Right kidney (tissue), 1 donor: Measurements from ENCODE around the gene ARPC1A.
"Not testable (repeated sequence)": the region's sequence is repeated elsewhere in the genome, so short reads cannot be mapped to it uniquely, and the experiment has no call there.

ENCODE experiments used
- DNase-seq: peaks from one replicate; pipeline ENCODE4 v3.0.0-alpha.2; 2016

ARPC1A gene

DNA sequence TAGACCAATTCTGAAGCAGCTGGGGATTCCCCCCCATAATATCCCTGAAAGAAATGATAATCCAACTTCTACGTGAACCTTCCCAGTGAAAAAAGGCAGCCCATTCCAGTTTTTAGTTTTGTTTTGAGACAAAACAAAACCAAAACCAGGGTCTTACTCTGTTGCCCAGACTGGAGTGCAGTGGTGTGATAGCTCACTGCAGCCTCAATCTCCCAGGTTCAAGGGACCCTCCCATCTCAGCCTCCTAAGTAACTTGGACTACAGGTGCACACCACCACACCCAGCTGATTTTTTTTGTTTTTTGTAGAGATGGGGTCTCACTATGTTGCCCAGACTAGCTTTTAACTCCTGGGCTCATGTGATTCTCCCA, 12.5 kb upstream of the ARPC1A start:
- no peak for DNase-seq

DNA sequence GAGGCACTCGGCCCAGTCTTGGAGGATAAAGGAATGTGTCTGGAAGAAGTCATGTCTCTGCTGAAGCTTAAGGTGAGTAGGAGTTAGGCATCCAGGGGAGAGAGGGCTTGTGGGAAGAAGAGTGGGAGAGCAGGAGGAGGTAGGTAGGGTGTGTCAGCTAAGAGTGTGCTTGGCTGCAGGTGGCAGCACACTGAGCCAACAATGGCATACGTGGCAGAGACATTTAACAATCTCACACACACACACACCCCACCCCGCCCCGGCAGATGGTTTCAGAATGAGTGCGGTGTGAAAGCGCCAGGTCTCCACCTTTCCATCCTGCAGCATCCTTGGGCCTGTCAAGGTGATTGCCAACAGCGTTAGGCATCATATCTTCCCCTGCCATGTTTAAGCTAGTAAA, 11.2 kb upstream of the ARPC1A start:
- no peak for DNase-seq

DNA sequence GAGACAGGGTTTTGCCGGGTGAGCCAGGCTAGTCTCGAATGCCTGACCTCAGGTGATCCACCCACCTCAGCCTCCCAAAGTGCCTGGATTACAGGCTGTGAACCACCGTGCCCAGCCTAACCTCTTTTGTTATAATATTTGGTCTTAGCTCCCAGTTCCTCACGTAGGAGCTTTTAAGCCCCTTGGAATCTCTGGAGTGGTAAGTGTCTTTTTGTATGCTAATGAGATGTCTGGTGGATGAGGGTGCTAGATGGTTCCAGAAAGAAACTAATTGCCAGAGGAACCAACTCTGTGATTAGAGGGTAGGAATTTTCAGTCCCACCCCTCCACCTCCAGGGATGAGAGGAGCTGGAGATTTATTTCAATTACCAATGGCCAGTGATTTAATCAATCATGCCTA, 5.3 kb upstream of the ARPC1A start:
- no peak for DNase-seq

DNA sequence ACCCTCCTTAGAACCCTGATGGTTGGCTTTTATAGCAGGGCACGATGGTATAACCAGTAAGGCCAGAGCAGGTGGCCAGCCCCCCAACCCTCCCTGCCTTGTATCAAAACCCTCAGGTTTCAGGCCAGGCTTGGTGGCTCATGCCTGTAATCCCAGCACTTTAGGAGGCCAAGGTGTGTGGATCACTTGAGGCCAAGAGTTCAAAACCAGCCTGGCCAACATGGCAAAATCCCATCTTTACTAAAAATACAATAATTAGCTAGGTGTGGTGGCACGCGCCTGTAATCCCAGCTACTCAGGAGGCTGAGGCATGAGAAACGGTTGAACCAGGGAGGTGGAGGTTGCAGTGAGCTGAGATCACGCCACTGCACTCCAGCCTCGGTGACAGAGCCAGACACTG, 3.0 kb upstream of the ARPC1A start:
- DNase-seq, result not testable (repeated sequence)

DNA sequence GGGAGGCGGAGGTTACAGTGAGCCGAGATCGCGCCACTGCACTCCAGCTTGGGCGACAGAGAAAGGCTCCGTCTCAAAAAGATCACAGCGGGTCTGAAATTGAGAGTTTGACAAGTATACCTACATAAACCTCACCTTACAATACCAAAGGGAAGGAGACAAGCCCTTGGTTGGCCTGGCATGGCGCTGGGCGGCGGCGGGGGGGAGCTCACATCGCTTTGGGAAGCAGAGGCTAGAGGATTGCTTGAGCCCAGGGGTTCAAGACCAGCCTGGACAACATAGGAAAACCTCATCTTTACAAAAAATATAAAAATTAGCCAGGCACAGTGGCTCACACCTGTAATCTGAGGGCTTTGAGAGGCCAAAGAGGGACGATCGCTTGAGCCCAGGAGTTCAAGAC, 1.1 kb upstream of the ARPC1A start:
- no peak for DNase-seq

DNA sequence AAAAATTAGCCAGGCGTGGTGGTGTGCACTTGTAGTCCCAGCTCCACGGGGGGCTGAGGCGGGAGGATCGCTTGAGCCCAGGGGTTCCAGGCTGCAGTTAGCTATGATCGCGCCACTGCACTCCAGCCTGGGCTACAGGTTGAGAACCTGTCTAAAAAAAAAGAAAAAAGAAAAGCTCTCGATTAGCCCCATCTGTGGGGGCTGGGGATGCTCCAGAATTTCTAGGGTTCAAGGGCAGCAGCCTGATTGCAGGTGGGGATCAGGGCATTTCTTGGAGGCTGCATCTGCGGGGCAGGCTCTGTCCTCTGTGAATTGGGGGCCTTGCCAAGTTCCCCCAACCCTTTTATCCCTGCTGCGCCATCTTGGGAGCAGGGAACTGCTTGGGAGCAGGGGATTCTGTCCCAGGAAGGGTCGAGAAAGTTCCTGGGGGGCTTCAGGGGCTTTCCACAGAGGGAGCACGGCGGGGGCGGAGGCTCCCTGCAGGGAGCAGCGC, 651 bp upstream of the ARPC1A start:
- no peak for DNase-seq

DNA sequence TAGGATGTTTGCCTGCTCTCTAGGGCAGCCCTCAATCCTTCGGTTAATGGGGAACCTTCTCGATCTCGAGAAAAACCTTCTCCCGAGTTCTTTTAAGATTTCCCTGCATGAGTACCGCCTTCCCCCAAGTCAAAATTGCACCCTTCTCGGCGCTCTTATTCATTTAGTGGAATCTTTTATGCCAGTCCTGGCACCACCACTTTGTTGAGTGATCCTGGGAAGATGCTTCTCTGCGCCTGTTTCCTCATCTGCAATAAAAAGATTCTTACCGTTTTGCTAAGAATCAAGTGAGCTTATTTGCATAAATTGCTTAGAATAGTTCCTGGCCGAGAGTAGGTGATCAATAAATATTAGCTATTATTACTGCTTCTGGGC, 697 bp downstream of the ARPC1A start:
- DNase-seq, result no peak

DNA sequence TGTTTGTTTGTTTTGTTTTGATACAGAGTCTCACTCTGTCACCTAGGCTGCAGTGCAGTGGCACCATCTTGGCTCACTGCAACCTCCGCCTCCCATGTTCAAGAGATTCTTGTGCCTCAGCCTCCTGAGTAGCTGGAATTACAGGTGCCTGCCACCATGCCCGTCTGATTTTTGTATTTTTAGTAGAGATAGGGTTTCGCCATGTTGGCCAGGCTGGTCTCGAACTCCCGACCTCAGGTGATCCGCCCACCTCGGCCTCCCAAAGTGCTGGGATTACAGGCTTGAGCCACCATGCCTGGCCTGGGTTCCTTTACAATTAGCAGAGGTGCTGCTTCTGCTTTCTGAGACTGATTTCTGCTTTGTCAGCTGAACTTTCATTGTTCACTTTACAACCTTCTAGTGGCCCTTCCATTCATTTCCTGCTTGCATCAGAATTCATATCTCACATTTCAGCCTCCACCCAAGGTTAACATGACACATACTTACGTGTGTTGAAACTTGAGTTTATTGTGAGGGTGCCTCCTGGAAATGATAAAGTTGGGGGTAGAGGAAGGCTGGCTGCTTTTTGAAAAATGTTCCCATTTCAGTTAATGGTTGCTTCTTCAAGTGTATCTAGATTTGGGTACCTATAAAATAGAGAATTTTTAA, 4.7 kb downstream of the ARPC1A start:
- not testable (repeated sequence) for DNase-seq

DNA sequence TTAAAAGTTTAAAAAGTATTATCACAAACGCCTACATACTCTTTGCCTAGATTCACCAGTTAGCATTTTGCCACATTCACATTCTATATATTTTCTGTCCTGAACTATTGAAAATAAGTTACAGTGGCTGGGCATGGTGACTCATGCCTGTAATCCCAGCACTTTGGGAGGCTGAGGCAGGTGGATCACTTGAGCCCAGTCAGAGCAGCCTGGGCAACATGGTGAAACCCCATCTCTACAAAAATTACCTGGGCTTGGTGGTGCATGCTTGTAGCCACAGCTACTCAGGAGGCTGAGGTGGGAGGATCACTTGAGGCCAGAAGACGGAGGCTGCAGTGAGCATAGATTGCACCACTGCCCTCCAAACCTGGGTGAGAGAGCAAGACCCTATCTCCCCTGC, 5.3 kb downstream of the ARPC1A start:
- no peak for DNase-seq

DNA sequence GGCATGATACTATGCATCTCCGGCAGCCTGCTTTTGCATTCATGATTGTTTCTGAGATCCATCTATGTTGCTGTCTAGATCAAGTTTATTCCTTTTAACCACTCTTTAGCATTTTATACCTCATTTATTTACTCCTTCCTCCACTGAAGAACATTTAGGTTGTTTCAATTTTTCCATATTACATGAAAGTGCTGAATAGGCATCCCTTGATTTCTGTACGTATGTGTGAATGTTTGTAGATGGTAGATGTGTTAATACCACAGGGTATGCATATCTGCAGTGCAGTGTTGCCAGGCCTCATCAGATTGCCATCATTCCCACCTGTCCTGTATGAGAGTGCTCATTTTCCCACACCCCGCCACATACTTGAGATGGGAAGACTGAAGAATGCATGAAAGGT, 13.9 kb downstream of the ARPC1A start:
- no peak for DNase-seq

DNA sequence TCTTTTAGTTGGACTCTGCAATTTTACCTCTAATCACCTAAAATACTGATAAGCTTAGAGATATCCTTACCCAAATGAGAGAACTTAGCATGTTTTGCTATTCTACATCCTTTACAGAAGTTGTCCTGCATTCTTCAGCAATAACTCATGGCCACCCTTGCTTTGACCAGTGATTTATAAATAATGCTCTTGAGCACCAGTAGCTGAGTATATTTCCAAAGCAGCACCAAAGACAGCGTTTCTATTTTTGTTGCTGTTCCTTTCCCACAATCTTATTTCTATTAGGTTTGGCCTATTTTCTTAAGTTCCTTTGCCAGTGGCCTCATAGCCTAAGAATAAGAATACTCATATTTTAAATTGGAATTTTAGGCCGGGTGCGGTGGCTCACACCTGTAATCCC, 15.0 kb downstream of the ARPC1A start:
- DNase-seq, result no peak

DNA sequence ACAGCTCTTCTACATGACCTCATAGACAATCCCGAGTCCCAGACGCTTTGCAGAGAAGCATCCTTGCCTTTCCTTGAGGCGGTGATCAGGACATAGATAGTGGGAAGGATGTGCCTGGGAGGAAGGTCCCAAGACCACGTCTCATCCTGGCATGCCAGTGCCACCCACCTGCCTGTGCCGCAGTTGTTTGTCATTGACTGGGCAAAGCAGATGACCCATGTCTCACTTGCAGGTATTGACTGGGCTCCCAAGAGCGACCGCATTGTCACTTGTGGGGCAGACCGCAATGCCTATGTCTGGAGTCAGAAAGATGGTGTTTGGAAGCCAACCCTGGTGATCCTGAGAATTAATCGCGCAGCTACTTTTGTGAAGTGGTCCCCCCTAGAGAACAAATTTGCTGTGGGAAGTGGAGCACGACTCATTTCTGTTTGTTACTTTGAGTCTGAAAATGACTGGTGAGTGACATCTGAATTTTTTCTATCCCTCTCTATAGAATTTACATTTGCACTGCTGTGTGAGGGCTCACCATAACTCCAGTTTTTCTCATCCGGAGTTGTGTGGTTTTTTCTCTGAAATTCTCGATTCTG, 18.5 kb downstream of the ARPC1A start:
- DNase-seq, result no peak

DNA sequence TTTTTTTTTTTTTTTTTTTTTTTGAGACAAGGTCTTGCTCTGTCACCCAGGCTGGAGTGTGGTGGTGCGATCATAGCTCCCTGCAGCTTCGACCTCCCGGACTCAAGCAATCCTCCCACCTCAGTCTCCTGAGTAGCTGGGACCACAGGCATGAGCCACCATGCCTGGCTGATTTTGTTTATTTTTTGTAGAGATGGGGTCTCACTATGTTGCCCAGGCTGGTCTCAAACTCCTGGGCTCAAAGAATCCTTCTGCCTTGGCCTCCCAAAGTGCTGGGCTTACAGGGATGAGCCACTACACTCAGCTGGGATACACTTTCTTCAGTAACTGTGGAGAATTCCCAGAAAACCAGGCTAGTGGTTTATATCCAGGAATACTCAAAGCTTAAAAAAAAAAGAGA, 24.9 kb downstream of the ARPC1A start:
- DNase-seq, result not testable (repeated sequence)

DNA sequence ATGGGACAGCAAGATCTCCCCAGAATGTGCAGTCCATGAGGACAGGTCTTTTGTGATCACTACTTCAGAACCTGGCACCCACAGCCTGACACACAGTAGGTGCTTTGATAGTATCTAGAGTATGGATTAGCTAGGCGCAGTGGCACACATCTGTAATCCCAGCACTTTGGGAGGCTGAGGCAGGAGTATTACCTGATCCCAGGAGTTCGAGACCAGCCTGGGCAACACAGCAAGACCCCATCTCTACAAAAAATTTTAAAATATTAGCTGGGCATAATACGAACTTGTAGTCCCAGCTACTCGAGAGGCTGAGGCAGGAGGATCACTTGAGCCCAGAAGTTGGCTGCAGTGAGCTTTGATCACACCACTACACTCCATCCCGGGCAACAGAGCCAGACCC, 26.5 kb downstream of the ARPC1A start:
- no peak for DNase-seq

DNA sequence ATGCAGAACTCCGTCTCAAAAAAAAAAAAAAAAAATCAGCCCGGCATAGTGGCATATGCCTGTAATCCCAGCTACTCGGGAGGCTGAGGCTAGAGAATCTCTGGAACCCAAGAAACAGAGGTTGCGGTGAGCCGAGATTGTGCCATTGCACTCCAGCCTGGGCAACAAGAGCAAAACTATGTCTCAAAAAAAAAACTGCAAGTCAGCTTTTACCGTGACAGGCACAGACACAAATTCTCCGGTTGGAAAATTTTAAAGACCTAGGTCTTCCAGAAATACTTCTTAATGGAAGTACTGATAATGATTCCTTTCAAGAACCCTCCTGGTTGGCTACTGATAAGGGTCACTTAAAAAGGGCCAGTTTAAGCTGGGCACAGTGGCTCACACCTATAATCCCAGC, 29.4 kb downstream of the ARPC1A start:
- no peak for DNase-seq

DNA sequence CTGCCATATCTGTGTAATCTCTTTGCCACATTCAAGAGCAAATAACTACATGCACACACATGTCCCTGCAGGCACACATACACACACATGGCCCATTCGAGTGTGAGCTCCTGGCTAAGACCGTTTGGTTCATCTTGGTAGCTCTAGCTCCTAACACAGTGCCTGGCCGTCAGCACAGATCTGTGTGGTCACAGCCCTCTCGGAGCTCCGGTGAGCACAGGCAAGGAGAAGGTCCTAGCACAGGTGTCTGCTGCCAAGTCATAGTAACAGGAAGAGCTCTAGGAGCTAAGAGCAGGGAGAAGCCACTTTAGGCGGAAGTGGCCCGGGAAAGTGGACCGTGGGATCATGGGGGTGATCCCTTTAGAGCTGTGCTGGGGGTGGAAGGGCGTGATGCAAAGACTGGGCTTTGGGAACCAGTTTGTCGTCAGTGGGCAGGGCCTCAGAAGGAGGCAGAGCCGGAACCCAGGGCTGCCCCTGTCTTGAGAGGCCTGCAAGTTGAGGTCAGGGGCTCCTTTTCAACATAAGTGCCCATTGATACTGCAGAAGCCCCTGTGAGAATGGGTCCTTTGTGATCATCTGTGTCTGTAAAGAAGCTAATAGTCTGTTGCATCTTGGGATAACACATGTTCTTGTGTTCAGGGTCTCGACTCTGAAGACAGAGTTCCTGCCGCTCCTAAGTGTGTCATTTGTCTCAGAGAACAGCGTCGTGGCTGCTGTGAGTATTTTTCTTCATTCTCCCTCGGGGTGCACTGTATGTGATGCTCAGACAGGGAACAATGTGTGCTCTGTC, 32.2 kb downstream of the ARPC1A start:
- no peak for DNase-seq

DNA sequence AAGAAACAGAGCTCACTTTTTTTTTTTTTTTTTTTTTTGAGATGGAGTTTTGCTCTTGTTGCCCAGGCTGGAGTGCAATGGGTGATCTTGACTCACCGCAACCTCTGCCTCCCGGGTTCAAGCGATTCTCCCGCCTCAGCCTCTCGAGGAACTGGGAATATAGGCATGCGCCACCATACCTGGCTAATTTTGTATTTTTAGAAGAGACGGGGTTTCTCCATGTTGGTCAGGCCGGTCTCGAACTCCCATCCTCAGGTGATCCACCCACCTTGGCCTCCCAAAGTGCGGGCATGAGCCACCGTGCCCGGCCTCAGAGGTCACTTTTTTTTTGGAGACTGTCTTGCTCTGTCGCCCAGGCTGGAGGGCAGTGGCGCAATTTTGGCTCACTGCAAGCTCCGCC, 32.8 kb downstream of the ARPC1A start:
- DNase-seq, result not testable (repeated sequence)

DNA sequence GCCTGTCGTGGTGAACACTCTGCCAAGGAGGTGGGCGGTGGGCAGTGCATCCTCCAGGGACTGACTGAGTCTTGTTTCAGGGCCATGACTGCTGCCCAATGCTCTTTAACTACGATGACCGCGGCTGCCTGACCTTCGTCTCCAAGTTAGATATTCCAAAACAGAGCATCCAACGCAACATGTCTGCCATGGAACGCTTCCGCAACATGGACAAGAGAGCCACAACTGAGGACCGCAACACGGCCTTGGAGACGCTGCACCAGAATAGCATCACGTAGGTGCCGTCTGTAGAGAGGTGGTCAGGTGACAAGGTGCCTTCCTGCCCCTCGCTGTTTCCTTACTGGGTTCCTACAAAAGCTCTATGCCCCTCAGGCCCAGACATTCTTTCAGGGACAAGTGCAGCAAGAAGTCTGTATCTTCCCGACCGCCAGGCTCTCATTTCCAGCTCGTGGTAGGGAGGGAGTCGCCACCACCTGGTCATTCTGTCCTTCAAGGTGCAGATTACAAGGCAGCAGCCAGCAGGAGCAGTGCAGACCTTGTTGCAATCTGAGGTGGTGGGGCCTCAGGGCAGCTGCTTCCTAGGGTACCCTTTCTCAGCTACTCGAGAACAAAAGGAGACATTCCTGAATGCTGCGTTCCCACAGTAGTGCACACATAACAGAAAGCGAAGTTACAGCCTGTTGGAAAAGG, 33.9 kb downstream of the ARPC1A start:
- no peak for DNase-seq

DNA sequence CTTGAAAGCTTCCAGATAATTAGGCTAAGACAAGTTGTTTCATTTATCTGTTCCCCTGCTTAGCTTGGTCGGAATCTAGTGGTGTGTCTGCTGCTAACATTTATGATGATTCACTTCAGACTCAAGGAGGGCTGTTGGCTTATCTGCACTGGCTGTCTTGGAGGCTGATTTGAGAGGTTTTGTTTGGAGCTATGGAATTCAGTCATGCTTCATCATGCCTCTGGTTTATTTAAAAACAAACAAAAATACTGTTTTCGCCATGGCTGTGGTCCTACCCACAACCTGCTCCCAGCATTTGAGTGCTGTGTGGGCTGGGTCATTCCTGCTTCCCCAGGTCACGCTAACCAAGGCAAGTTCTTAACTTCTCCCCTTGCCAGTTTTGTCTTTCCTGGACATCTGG, 37.1 kb downstream of the ARPC1A start:
- no peak for DNase-seq

DNA sequence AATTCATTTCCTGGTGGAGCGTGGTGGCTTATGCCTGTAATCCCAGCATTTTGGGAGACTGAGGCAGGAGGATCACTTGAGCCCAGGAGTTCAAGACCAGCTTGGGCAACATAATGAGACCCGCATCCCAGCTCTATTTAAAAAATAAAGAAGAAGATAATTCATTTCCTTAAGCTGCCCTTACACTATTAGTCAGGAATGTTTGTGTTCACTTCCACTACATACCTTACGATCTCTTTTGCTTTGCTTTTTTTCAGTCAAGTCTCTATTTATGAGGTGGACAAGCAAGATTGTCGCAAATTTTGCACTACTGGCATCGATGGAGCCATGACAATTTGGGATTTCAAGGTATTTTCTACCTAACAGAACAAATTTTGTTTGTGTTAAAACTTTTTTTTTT, 37.6 kb downstream of the ARPC1A start:
- no peak for DNase-seq

DNA sequence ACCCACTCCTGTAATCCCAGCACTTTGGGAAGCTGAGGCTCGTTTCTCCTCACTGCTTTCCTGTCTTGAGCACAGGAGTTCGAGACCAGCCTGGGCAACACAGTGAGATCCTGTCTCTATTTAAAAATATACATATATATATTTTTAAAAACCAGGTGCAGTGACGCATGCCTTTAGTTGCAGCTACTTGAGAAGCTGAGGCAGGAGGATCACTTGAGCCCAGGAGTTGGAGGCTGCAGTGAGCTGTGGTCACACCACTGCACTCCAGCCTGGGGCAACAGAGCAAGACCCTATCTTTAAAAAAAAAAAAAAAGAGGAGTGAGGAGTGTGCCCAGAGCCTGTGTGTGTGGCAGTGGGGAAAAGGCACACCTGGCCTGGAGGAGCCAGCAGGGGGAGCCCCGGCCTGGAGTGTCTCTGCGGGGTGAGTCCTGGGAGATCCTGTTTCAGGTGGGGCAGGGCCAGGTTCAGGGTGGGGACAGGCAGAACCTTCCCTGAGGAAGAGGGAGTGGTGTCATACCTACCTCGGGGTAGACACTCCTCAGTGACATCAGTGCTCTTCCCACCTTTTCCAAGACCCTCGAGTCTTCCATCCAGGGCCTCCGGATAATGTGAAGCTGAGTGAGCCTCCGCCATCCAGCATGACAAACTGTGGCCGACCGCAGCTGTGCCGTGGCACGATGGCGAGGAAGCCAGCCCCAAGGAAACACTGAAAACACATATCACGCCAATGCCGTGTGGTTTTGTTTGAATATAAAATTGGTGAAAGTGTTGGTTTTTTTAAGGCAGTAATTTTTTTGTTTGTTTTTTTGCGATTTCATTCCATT, 39.8 kb downstream of the ARPC1A start:
- DNase-seq, result no peak

DNA sequence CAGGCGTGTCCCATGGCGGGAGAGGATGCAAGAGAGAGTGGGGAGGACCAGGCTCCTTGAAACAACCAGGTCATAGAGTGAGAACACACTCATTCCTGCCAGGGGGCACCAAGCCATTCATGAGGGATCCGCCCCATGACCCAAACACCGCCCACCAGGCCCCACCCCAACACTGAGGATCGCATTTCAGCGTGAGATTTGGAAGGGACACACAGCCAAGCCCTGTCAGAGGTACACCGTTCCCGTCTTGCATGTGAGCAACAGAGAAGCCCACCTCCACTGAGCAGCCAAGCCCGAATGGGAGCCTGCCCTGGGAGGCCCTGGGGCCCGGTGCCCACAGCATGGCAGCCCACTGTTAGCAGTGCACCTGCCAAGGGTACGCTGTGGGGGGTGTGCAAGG, 40.9 kb downstream of the ARPC1A start:
- DNase-seq, result no peak
